SU-DHL-6 (cell line): ENCODE data around the gene RAD51D.

Experiments used
- H2AFZ ChIP-seq: fragments of 200-600 bp; sonication (generic); 2 replicates; pipeline ENCODE4 v1.6.1; 2014; ENCODE audit warnings: low read depth, mild to moderate bottlenecking, moderate library complexity, mixed read lengths, antibody characterized with exemption, low read length; ENCODE audit not compliant: severe bottlenecking
- H3F3A ChIP-seq: fragments of 200-600 bp; shearing (Covaris generic); 2 replicates; pipeline ENCODE4 v1.6.0; 2016; ENCODE audit warnings: antibody characterized with exemption, mild to moderate bottlenecking; ENCODE audit not compliant: insufficient read depth
- H3K27ac ChIP-seq: fragments of 200-600 bp; sonication (generic); 2 replicates; pipeline ENCODE4 v1.5.1; 2016; ENCODE audit warnings: low read depth, mild to moderate bottlenecking, low read length, moderate library complexity, mixed read lengths
- H3K27me3 ChIP-seq: fragments of 200-600 bp; sonication (generic), shearing (Covaris generic); 2 replicates; pipeline ENCODE4 v1.6.0; 2014; ENCODE audit warnings: mild to moderate bottlenecking, low read length
- H3K36me3 ChIP-seq: fragments of 200-600 bp; sonication (generic); 2 replicates; pipeline ENCODE4 v1.6.1; 2014; ENCODE audit warnings: mild to moderate bottlenecking, low read length, mixed read lengths
- H3K4me2 ChIP-seq: fragments of 300-600, 200-600 bp; shearing (Covaris generic), sonication (generic); 2 replicates; pipeline ENCODE4 v1.6.0; 2014; ENCODE audit warnings: low read length, low read depth, mild to moderate bottlenecking; ENCODE audit not compliant: poor library complexity, severe bottlenecking
- H3K4me3 ChIP-seq: fragments of 200-600 bp; sonication (generic); 2 replicates; pipeline ENCODE4 v1.5.1; 2014; ENCODE audit warnings: antibody characterized with exemption, low read length, mild to moderate bottlenecking, mixed read lengths; ENCODE audit not compliant: insufficient read depth, poor library complexity, severe bottlenecking
- H3K79me2 ChIP-seq: fragments of 200-600 bp; sonication (generic); 2 replicates; pipeline ENCODE4 v1.6.1; 2014; ENCODE audit warnings: mild to moderate bottlenecking, low read length, moderate library complexity; ENCODE audit not compliant: insufficient read depth
- H3K9ac ChIP-seq: fragments of 200-600 bp; sonication (generic); 2 replicates; pipeline ENCODE4 v1.7.0; 2014; ENCODE audit warnings: mild to moderate bottlenecking, low read length
- H3K9me2 ChIP-seq: fragments of 200-600 bp; sonication (generic); replicated peaks from 2 replicates; pipeline ENCODE4 v1.6.1; 2014; ENCODE audit warnings: low read length; ENCODE audit not compliant: insufficient read depth
- H3K9me3 ChIP-seq: fragments of 200-600 bp; sonication (generic); 2 replicates; pipeline ENCODE4 v1.6.1; 2014; ENCODE audit warnings: low read length, mixed read lengths; ENCODE audit not compliant: insufficient read depth
- H4K20me1 ChIP-seq: fragments of 200-600 bp; sonication (generic); 2 replicates; pipeline ENCODE4 v1.6.1; 2014; ENCODE audit warnings: low read depth, mild to moderate bottlenecking, antibody characterized with exemption, low read length, moderate library complexity, mixed read lengths
- CTCF ChIP-seq: fragments of 200-600 bp; sonication (generic); IDR thresholded peaks from one replicate; pipeline ENCODE4 v1.5.1; 2017; ENCODE audit warnings: antibody characterized with exemption, mild to moderate bottlenecking, low read length, moderate library complexity; ENCODE audit not compliant: insufficient read depth, poor library complexity, severe bottlenecking
- EZH2phosphoT487 ChIP-seq: fragments of 200-600 bp; sonication (generic), shearing (Covaris generic); conservative IDR thresholded peaks from 2 replicates; pipeline ENCODE4 v1.6.1; 2018; ENCODE audit warnings: mild to moderate bottlenecking, antibody characterized with exemption, low read length, moderate library complexity, mixed read lengths

RAD51D gene

DNA sequence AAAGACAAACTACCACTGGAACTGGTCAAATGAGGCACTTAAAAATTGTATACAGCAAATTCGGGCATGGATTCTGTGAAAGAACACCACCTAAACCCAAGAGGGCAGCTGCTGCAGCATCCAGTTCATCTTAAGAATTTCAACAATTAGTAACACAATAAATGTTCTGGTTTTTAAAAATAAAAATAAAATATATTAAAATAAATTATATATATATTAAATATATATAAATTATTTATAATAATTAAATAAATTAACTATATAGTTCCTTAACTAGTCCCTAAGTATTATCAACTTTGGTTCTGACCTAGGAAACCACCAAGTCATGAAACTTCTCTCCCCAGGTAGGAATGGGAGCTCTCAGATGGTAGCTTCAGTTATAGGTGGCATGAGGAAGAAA lies 42.8 kb downstream of the RAD51D start:
- H3K9ac ChIP-seq = no peak overlapping the region
- H3K79me2 ChIP-seq = no peaks in the 10 kb centered on the region
- H2AFZ ChIP-seq = no peak overlapping the region
- H3K9me2 ChIP-seq = no peaks in the 10 kb centered on the region
- no peaks in the 10 kb centered on the region for H4K20me1 ChIP-seq
- H3K36me3 ChIP-seq = no peaks in the 10 kb centered on the region
- no peaks in the 10 kb centered on the region for H3K9me3 ChIP-seq
- H3K4me2 ChIP-seq = no peak overlapping the region
- no peak overlapping the region for H3K4me3 ChIP-seq
- TF ChIP-seq EZH2phosphoT487 (no peak), CTCF (no peak)
- H3K27me3 ChIP-seq = no peaks in the 10 kb centered on the region
- no peak overlapping the region for H3K27ac ChIP-seq
- H3F3A ChIP-seq = no peaks in the 10 kb centered on the region

DNA sequence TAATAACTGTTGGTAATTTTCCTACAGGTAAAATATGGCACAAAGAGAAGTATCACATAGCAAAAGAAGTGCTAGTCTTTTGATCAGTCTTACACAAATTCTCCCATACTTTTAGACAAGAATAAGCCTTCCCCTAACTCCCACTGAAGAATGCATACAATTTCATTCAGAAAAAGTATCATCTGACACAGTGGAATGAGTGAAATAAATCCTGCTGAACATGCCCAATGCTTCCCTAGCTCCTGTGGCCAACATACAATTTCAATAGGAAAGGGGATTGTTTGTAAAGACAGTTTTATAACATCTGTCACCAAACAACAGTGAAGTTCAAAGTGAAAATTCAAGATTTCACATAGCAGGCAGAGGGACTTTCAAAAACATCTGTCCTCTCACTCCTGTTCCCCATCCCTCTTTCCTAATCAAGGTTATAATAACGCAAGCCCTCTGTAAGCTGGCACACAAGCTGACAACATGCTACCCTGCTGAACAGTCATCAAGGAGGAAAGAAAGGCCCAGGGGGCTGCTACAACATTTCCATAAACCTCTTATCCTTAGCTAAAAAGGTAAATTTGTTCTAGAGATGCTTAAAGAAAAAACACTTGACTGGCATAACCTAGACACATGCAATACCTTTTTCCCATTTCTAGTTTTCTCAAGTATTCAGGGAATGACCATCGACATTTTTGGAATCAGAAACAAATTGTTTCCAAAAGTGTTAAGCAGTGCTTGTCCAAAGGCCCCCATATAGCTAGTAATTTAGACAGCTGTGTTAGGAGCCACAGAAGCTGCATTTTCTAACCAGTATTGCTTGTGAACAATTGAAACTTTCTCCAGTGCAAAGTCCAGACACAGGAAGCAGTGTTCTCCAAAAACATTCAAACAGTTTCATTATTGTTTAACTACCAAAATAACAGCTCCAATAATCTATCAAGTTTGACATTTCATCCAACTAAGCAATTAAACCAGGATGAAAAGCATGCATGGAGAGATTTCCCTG lies 44.7 kb downstream of the RAD51D start:
- H3K4me2 ChIP-seq = no peak overlapping the region
- H2AFZ ChIP-seq = no peak overlapping the region
- no peak overlapping the region for H3K27ac ChIP-seq
- H3K4me3 ChIP-seq = no peak overlapping the region
- TF ChIP-seq CTCF (no peak), EZH2phosphoT487 (no peak)
- H3F3A ChIP-seq = no peaks in the 10 kb centered on the region
- H3K36me3 ChIP-seq = no peaks in the 10 kb centered on the region
- H3K9me2 ChIP-seq = no peaks in the 10 kb centered on the region
- no peaks in the 10 kb centered on the region for H4K20me1 ChIP-seq
- no peaks in the 10 kb centered on the region for H3K9me3 ChIP-seq
- no peak overlapping the region for H3K9ac ChIP-seq
- no peaks in the 10 kb centered on the region for H3K27me3 ChIP-seq
- no peaks in the 10 kb centered on the region for H3K79me2 ChIP-seq

GRCh38 chr17:35073991-35074627 lies 45.6 kb downstream of the RAD51D start:
- Histone ChIP-seq H3K4me2 (no peak overlapping the region), H3K27me3 (no peaks in the 10 kb centered on the region), H3K4me3 (no peak overlapping the region), H3K9ac (no peak overlapping the region), H3F3A (no peaks in the 10 kb centered on the region), H3K79me2 (no peaks in the 10 kb centered on the region), H3K9me2 (no peaks in the 10 kb centered on the region), H3K9me3 (no peaks in the 10 kb centered on the region), H4K20me1 (no peaks in the 10 kb centered on the region), H3K27ac (no peak overlapping the region), H2AFZ (no peak overlapping the region), H3K36me3 (no peaks in the 10 kb centered on the region)
- TF ChIP-seq EZH2phosphoT487 (no peak), CTCF (no peak)
